ENCODE data around the gene MTRF1.

MTRF1 gene

DNA sequence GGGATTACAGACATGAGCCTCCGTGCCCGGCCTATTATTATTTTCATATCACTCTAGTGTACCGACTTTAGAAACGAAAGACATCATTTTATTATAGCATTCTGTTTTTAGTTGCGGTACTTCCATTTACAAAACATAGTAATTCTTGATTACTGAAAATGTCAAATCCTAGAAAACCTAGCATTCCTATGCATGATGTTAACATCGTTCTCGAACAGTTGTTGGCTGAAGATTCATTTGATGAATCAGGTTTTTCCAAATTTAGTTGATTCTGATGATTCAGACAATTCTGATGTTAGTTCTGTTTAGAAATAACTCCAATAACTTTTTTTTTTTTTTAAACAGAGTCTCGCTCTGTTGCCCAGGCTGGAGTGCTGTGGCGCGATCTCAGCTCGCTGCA is 11.5 kb upstream of the MTRF1 start:
- Histone ChIP-seq H3K27me3 (replicated peaks; ENCODE audit: control insufficient read depth, insufficient read depth, low read length) (no peaks in the 10 kb centered on the region), H3K36me3 (ENCODE audit: control insufficient read depth, insufficient read depth, low read length) (no peaks in the 10 kb centered on the region), H3K4me3 (replicated peaks; ENCODE audit: low read depth, low read length) (no peak overlapping the region)
- TF ChIP-seq, protein P1, sequence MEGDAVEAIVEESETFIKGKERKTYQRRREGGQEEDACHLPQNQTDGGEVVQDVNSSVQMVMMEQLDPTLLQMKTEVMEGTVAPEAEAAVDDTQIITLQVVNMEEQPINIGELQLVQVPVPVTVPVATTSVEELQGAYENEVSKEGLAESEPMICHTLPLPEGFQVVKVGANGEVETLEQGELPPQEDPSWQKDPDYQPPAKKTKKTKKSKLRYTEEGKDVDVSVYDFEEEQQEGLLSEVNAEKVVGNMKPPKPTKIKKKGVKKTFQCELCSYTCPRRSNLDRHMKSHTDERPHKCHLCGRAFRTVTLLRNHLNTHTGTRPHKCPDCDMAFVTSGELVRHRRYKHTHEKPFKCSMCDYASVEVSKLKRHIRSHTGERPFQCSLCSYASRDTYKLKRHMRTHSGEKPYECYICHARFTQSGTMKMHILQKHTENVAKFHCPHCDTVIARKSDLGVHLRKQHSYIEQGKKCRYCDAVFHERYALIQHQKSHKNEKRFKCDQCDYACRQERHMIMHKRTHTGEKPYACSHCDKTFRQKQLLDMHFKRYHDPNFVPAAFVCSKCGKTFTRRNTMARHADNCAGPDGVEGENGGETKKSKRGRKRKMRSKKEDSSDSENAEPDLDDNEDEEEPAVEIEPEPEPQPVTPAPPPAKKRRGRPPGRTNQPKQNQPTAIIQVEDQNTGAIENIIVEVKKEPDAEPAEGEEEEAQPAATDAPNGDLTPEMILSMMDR (IDR thresholded peaks at IDR 0.05; ENCODE audit: insufficient read depth, low read length, poor library complexity, severe bottlenecking), result no peak
- no peak for DNase-seq (ENCODE audit: extremely low read depth, insufficient read length)

GRCh38 chr13:41273831-41274441 is 10.6 kb upstream of the MTRF1 start:
- H3K36me3 ChIP-seq (ENCODE audit: control insufficient read depth, insufficient read depth, low read length), result no peaks in the 10 kb centered on the region

GRCh38 chr13:41271456-41272285 is 8.3 kb upstream of the MTRF1 start:
- TF ChIP-seq, protein P1 (IDR thresholded peaks at IDR 0.05; ENCODE audit: insufficient read depth, low read length, poor library complexity, severe bottlenecking), result no peak
- no peaks in the 10 kb centered on the region for H3K36me3 ChIP-seq (ENCODE audit: control insufficient read depth, insufficient read depth, low read length)
- DNase-seq (ENCODE audit: extremely low read depth, insufficient read length), result no peak
- no peak overlapping the region for H3K4me3 ChIP-seq (replicated peaks; ENCODE audit: low read depth, low read length)
- H3K27me3 ChIP-seq (replicated peaks; ENCODE audit: control insufficient read depth, insufficient read depth, low read length), result no peaks in the 10 kb centered on the region

More at GRCh38 chr13:41273831-41274441, 10.6 kb upstream of the MTRF1 start:
- DNase-seq (ENCODE audit: extremely low read depth, insufficient read length), result no peak
- H3K4me3 ChIP-seq (replicated peaks; ENCODE audit: low read depth, low read length), result no peak overlapping the region
- no peaks in the 10 kb centered on the region for H3K27me3 ChIP-seq (replicated peaks; ENCODE audit: control insufficient read depth, insufficient read depth, low read length)
- TF ChIP-seq, protein P1 (IDR thresholded peaks at IDR 0.05; ENCODE audit: insufficient read depth, low read length, poor library complexity, severe bottlenecking), result no peak

DNA sequence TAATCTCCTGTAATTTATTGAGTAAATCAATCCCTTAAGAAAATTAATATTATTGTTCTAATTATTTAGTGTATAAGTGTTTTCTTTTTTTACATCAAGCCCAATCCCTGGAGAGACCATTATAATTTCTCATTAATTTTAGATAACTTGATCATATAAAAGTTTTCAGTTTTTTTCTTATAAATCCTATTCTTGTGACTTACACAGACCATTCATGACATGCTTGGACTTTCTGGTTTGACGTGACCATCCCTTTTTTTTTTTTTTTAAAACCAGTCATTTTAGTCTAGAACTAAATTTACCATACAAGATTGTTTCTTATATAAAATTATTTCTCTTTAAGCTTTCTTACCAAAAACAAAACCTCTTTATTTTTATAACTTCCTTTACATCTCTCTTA is 5.4 kb upstream of the MTRF1 start:
- DNase-seq (ENCODE audit: extremely low read depth, insufficient read length), result no peak
- Histone ChIP-seq H3K4me3 (replicated peaks; ENCODE audit: low read depth, low read length) (no peak overlapping the region), H3K36me3 (ENCODE audit: control insufficient read depth, insufficient read depth, low read length) (no peaks in the 10 kb centered on the region), H3K27me3 (replicated peaks; ENCODE audit: control insufficient read depth, insufficient read depth, low read length) (no peaks in the 10 kb centered on the region)
- TF ChIP-seq, protein P1 (IDR thresholded peaks at IDR 0.05; ENCODE audit: insufficient read depth, low read length, poor library complexity, severe bottlenecking), result no peak

DNA sequence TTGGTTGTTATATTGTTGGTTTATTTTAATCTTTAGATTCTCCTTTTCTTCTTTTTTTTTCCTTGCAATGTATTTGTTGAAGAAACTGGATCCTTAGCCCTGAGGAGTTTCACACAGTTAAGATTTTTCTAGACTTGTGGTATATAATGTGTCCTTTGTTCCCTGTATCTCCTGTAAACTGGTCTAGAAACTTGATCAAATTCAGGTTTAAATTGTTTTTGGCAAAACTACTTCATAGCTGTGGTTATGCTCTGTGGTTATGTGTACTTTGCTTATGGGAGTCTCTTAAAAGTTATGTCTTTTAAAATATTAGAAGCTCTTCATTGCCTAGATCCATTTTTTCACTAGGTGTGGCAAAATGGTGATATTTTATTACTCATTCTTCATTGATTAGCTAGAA is 3.7 kb upstream of the MTRF1 start:
- Histone ChIP-seq H3K27me3 (replicated peaks; ENCODE audit: control insufficient read depth, insufficient read depth, low read length) (no peaks in the 10 kb centered on the region), H3K4me3 (replicated peaks; ENCODE audit: low read depth, low read length) (no peak overlapping the region), H3K36me3 (ENCODE audit: control insufficient read depth, insufficient read depth, low read length) (no peaks in the 10 kb centered on the region)
- TF ChIP-seq, protein P1 (IDR thresholded peaks at IDR 0.05; ENCODE audit: insufficient read depth, low read length, poor library complexity, severe bottlenecking), result no peak
- DNase-seq (ENCODE audit: extremely low read depth, insufficient read length), result no peak

All from GM06990 (cell line).